Activated naive CD4-positive, alpha-beta T cell treated with anti-CD3 and anti-CD28 coated beads, Interleukin-2, amount 10 ng/mL, durations not matched to agents 7 days and 5 days (primary cell): ENCODE results near the gene NAT8L.

Experiments
- CTCF ChIA-PET: fragments of 350-600 bp; sonication (Branson Sonifier 250); formaldehyde crosslinking; loops from one replicate; lab custom pipeline; 2021; ENCODE audit warnings: antibody characterized with exemption; lab: Charles Lee
- DNase-seq: peaks from one replicate; pipeline ENCODE4 v3.0.0-alpha.2; 2020
- H3K27ac Mint-ChIP-seq: one replicate; pipeline ENCODE4 v1.8.0; 2021; ENCODE audit warnings: mild to moderate bottlenecking, moderate library complexity, mixed read lengths
- H3K27me3 Mint-ChIP-seq: one replicate; pipeline ENCODE4 v1.8.0; 2021; ENCODE audit warnings: mild to moderate bottlenecking, mixed read lengths
- H3K36me3 Mint-ChIP-seq: one replicate; pipeline ENCODE4 v1.8.0; 2021; ENCODE audit warnings: mixed read lengths
- H3K4me1 Mint-ChIP-seq: one replicate; pipeline ENCODE4 v1.8.0; 2021; ENCODE audit warnings: mixed read lengths
- H3K4me3 Mint-ChIP-seq: one replicate; pipeline ENCODE4 v1.8.0; 2021; ENCODE audit warnings: mild to moderate bottlenecking, moderate library complexity, mixed read lengths
- H3K9me3 Mint-ChIP-seq: one replicate; pipeline ENCODE4 v1.8.0; 2021; ENCODE audit warnings: mixed read lengths

Gene NAT8L

GRCh38 chr4:2051086-2051485 is 8.0 kb upstream of the NAT8L start:
- CTCF ChIA-PET: no interaction called here
- H3K27ac Mint-ChIP-seq: no peak overlapping the region
- peaks cover 85% of the 10 kb centered on the region for H3K27me3 Mint-ChIP-seq
- DNase-seq: no peak
- H3K4me3 Mint-ChIP-seq: no peak overlapping the region
- H3K9me3 Mint-ChIP-seq: no peaks in the 10 kb centered on the region
- H3K4me1 Mint-ChIP-seq: no peaks in the 10 kb centered on the region
- H3K36me3 Mint-ChIP-seq: no peaks in the 10 kb centered on the region

- no peaks in the 10 kb centered on the region for H3K36me3 Mint-ChIP-seq
- CTCF ChIA-PET: no interaction called here
- H3K4me3 Mint-ChIP-seq: no peak overlapping the region
- H3K9me3 Mint-ChIP-seq: no peaks in the 10 kb centered on the region
- H3K27ac Mint-ChIP-seq: no peak overlapping the region
- peaks cover 86% of the 10 kb centered on the region for H3K27me3 Mint-ChIP-seq
- peak; percentile 12 for DNase-seq
- H3K4me1 Mint-ChIP-seq: peaks cover 3% of the 10 kb centered on the region
Observed at GRCh38 chr4:2054217-2054616, 4.9 kb upstream of the NAT8L start.

- Mint-ChIP-seq H3K9me3 (no peaks in the 10 kb centered on the region), H3K36me3 (no peaks in the 10 kb centered on the region), H3K4me3 (peak overlapping the region; percentile 57), H3K4me1 (peaks cover 3% of the 10 kb centered on the region), H3K27ac (no peak overlapping the region), H3K27me3 (peaks cover 87% of the 10 kb centered on the region)
- CTCF ChIA-PET: no interaction called here
- DNase-seq: no peak
Observed at GRCh38 chr4:2057382-2058065, 1.6 kb upstream of the NAT8L start.

GRCh38 chr4:2058264-2059045 is 672 bp upstream of the NAT8L start:
- no peak overlapping the region for H3K27ac Mint-ChIP-seq
- peaks cover 3% of the 10 kb centered on the region for H3K4me1 Mint-ChIP-seq
- H3K27me3 Mint-ChIP-seq: peaks cover 81% of the 10 kb centered on the region
- H3K9me3 Mint-ChIP-seq: no peaks in the 10 kb centered on the region
- no peak for DNase-seq
- CTCF ChIA-PET: no interaction called here
- H3K4me3 Mint-ChIP-seq: no peak overlapping the region
- no peaks in the 10 kb centered on the region for H3K36me3 Mint-ChIP-seq

- peaks cover 67% of the 10 kb centered on the region for H3K27me3 Mint-ChIP-seq
- peaks cover 3% of the 10 kb centered on the region for H3K4me1 Mint-ChIP-seq
- DNase-seq: no peak
- no peak overlapping the region for H3K27ac Mint-ChIP-seq
- no peaks in the 10 kb centered on the region for H3K9me3 Mint-ChIP-seq
- H3K36me3 Mint-ChIP-seq: no peaks in the 10 kb centered on the region
- no peak overlapping the region for H3K4me3 Mint-ChIP-seq
- CTCF ChIA-PET: no interaction called here
Observed at GRCh38 chr4:2059726-2060602, 837 bp downstream of the NAT8L start.

GRCh38 chr4:2060611-2061185 is 1.6 kb downstream of the NAT8L start:
- no peaks in the 10 kb centered on the region for H3K36me3 Mint-ChIP-seq
- no peak for DNase-seq
- CTCF ChIA-PET: no interaction called here
- H3K9me3 Mint-ChIP-seq: no peaks in the 10 kb centered on the region
- no peak overlapping the region for H3K27ac Mint-ChIP-seq
- peaks cover 60% of the 10 kb centered on the region for H3K27me3 Mint-ChIP-seq
- H3K4me1 Mint-ChIP-seq: peaks cover 3% of the 10 kb centered on the region
- H3K4me3 Mint-ChIP-seq: no peak overlapping the region

GRCh38 chr4:2061186-2062131 is 2.3 kb downstream of the NAT8L start:
- Mint-ChIP-seq H3K27ac (no peak overlapping the region), H3K4me3 (no peak overlapping the region), H3K36me3 (no peaks in the 10 kb centered on the region), H3K9me3 (no peaks in the 10 kb centered on the region), H3K4me1 (peaks cover 3% of the 10 kb centered on the region), H3K27me3 (peaks cover 52% of the 10 kb centered on the region)
- CTCF ChIA-PET: no interaction called here
- DNase-seq: no peak

- no peak overlapping the region for H3K27ac Mint-ChIP-seq
- no peak overlapping the region for H3K4me3 Mint-ChIP-seq
- CTCF ChIA-PET: no interaction called here
- no peak for DNase-seq
- no peaks in the 10 kb centered on the region for H3K36me3 Mint-ChIP-seq
- peaks cover 44% of the 10 kb centered on the region for H3K27me3 Mint-ChIP-seq
- no peaks in the 10 kb centered on the region for H3K9me3 Mint-ChIP-seq
- peaks cover 3% of the 10 kb centered on the region for H3K4me1 Mint-ChIP-seq
Observed at GRCh38 chr4:2062168-2062807, 3.2 kb downstream of the NAT8L start.

GRCh38 chr4:2062808-2063524 is 3.8 kb downstream of the NAT8L start:
- CTCF ChIA-PET: no interaction called here
- Mint-ChIP-seq H3K27me3 (peaks cover 37% of the 10 kb centered on the region), H3K4me3 (no peak overlapping the region), H3K4me1 (no peaks in the 10 kb centered on the region), H3K27ac (no peak overlapping the region), H3K9me3 (no peaks in the 10 kb centered on the region), H3K36me3 (no peaks in the 10 kb centered on the region)
- no peak for DNase-seq

GRCh38 chr4:2063557-2064275 is 4.6 kb downstream of the NAT8L start:
- Mint-ChIP-seq H3K27me3 (peaks cover 29% of the 10 kb centered on the region), H3K27ac (no peak overlapping the region), H3K36me3 (no peaks in the 10 kb centered on the region), H3K4me3 (no peak overlapping the region), H3K4me1 (no peaks in the 10 kb centered on the region), H3K9me3 (peaks cover 1% of the 10 kb centered on the region)
- DNase-seq: no peak
- CTCF ChIA-PET: no interaction called here

GRCh38 chr4:2064276-2064991 is 5.3 kb downstream of the NAT8L start:
- Mint-ChIP-seq H3K27me3 (peaks cover 25% of the 10 kb centered on the region), H3K9me3 (peaks cover 1% of the 10 kb centered on the region), H3K27ac (no peak overlapping the region), H3K4me1 (no peaks in the 10 kb centered on the region), H3K4me3 (no peak overlapping the region), H3K36me3 (no peaks in the 10 kb centered on the region)
- no peak for DNase-seq
- CTCF ChIA-PET: no interaction called here
